D341Med (cell line): ENCODE results near the gene FAAP100.

Experiments used
- DNase-seq: peaks from one replicate; pipeline ENCODE4 v3.0.0; 2012; ENCODE audit warnings: low spot score

The FAAP100 gene

GRCh38 chr17:81577278-81578000 lies 25.3 kb upstream of the FAAP100 start:
- DNase-seq, result peak; percentile 36

- DNase-seq, result peak; percentile 51
Measured at GRCh38 chr17:81576621-81577277, 24.6 kb upstream of the FAAP100 start.

- no peak for DNase-seq
Measured at GRCh38 chr17:81575836-81576235, 23.7 kb upstream of the FAAP100 start.

GRCh38 chr17:81574643-81574956 lies 22.4 kb upstream of the FAAP100 start:
- no peak for DNase-seq

- peak; percentile 75 for DNase-seq
Measured at GRCh38 chr17:81573794-81574642, 21.9 kb upstream of the FAAP100 start.

- DNase-seq, result peak; percentile 45
Measured at GRCh38 chr17:81572563-81573168, 20.5 kb upstream of the FAAP100 start.

- DNase-seq, result peak; percentile 18
Measured at GRCh38 chr17:81570964-81571363, 18.8 kb upstream of the FAAP100 start.

GRCh38 chr17:81569986-81570514 lies 17.9 kb upstream of the FAAP100 start:
- peak; percentile 25 for DNase-seq

- no peak for DNase-seq
Measured at GRCh38 chr17:81568416-81568815, 16.3 kb upstream of the FAAP100 start.

- DNase-seq, result no peak
Measured at GRCh38 chr17:81567191-81567590, 15.0 kb upstream of the FAAP100 start.

- no peak for DNase-seq
Measured at GRCh38 chr17:81566461-81567126, 14.4 kb upstream of the FAAP100 start.

- DNase-seq, result no peak
Measured at GRCh38 chr17:81565231-81565630, 13.1 kb upstream of the FAAP100 start.

- no peak for DNase-seq
Measured at GRCh38 chr17:81564778-81565177, 12.6 kb upstream of the FAAP100 start.

GRCh38 chr17:81563861-81564586 lies 11.9 kb upstream of the FAAP100 start:
- DNase-seq, result no peak

GRCh38 chr17:81561494-81561885 lies 9.3 kb upstream of the FAAP100 start:
- no peak for DNase-seq

- DNase-seq, result no peak
Measured at GRCh38 chr17:81558941-81559806, 7.0 kb upstream of the FAAP100 start.

GRCh38 chr17:81558115-81558468 lies 5.9 kb upstream of the FAAP100 start:
- no peak for DNase-seq

- DNase-seq, result no peak
Measured at GRCh38 chr17:81557276-81558114, 5.3 kb upstream of the FAAP100 start.

- DNase-seq, result no peak
Measured at GRCh38 chr17:81556863-81557262, 4.7 kb upstream of the FAAP100 start.
